IPS DF 19.7 (cell line): ENCODE measurements around the gene PALLD.

Experiments used
- DNase-seq: peaks from one replicate; pipeline ENCODE4 v3.0.0-alpha.2; 2013; ENCODE audit warnings: low read depth, low spot score

PALLD gene

GRCh38 chr4:168524897-168525296, 28.0 kb downstream of the PALLD start:
- DNase-seq = no peak

GRCh38 chr4:168527560-168527959, 30.7 kb downstream of the PALLD start:
- DNase-seq = no peak

GRCh38 chr4:168528131-168528949, 31.5 kb downstream of the PALLD start:
- no peak for DNase-seq

GRCh38 chr4:168529257-168529656, 32.4 kb downstream of the PALLD start:
- DNase-seq = no peak

- no peak for DNase-seq
These were observed 34.5 kb downstream of the PALLD start for GRCh38 chr4:168531305-168531704.

- DNase-seq = no peak
These were observed 37.7 kb downstream of the PALLD start for GRCh38 chr4:168534535-168534934.

GRCh38 chr4:168535689-168536088, 38.8 kb downstream of the PALLD start:
- DNase-seq = no peak

- DNase-seq = no peak
These were observed 39.6 kb downstream of the PALLD start for GRCh38 chr4:168536448-168536847.

GRCh38 chr4:168537086-168537485, 40.2 kb downstream of the PALLD start:
- no peak for DNase-seq

- no peak for DNase-seq
These were observed 40.7 kb downstream of the PALLD start for GRCh38 chr4:168537571-168537970.

GRCh38 chr4:168538632-168539031, 41.8 kb downstream of the PALLD start:
- no peak for DNase-seq

GRCh38 chr4:168540086-168540485, 43.2 kb downstream of the PALLD start:
- no peak for DNase-seq

GRCh38 chr4:168540503-168541265, 43.8 kb downstream of the PALLD start:
- no peak for DNase-seq

- no peak for DNase-seq
These were observed 44.6 kb downstream of the PALLD start for GRCh38 chr4:168541266-168541953.

- DNase-seq = no peak
These were observed 52.3 kb downstream of the PALLD start for GRCh38 chr4:168549143-168549542.

- DNase-seq = no peak
These were observed 53.4 kb downstream of the PALLD start for GRCh38 chr4:168550064-168550766.

GRCh38 chr4:168551211-168551610, 54.4 kb downstream of the PALLD start:
- DNase-seq = no peak

- no peak for DNase-seq
These were observed 55.3 kb downstream of the PALLD start for GRCh38 chr4:168551945-168552695.

GRCh38 chr4:168553714-168554370, 57.0 kb downstream of the PALLD start:
- no peak for DNase-seq

GRCh38 chr4:168555437-168555836, 58.6 kb downstream of the PALLD start:
- DNase-seq = no peak
